ENCODE results near the gene DPP6.

GRCh38 chr7:154698726-154699291, 646.6 kb downstream of the DPP6 start:
- TF ChIP-seq POLR2AphosphoS5 (IDR thresholded peaks at IDR 0.05; ENCODE audit: low read depth), result no peak
- TF ChIP-seq CTCF (conservative IDR thresholded peaks at IDR 0.05; ENCODE audit: low read depth in 2 of 2), result 0 out of 4 replicates have a peak, but pooled peaks of 1 of the 2 experiments have one; percentile 9
- no peak for TF ChIP-seq EZH2 (IDR thresholded peaks at IDR 0.05; ENCODE audit: low read depth, unreplicated experiment)
- TF ChIP-seq ZNF331 (CRISPR knock-in tag; IDR thresholded peaks at IDR 0.05; ENCODE audit: low read depth), result no peak
- TF ChIP-seq CREB1 (CRISPR knock-in tag; IDR thresholded peaks at IDR 0.05; ENCODE audit: low read depth), result no peak
- no peak for TF ChIP-seq STAT1 (IDR thresholded peaks at IDR 0.05; ENCODE audit: unreplicated experiment)
- no peak for TF ChIP-seq EZH2phosphoT487 (IDR thresholded peaks at IDR 0.05; ENCODE audit: unreplicated experiment)
- peak; percentile 50; the same call in 1 of the 2 replicates for TF ChIP-seq ZNF462 (CRISPR knock-in tag; IDR thresholded peaks at IDR 0.05)
- TF ChIP-seq ETS1 (IDR thresholded peaks at IDR 0.05), result no peak
- TF ChIP-seq JUNB (IDR thresholded peaks at IDR 0.05; ENCODE audit: unreplicated experiment), result no peak
